SHP77 treated with DMSO at 0.1 percent for 48 hours (cell line): Measurements from ENCODE around the gene PYCARD.
"Not testable (repeated sequence)": the region's sequence is repeated elsewhere in the genome, so short reads cannot be mapped to it uniquely, and the experiment has no call there.

Experiments used
- DNase-seq: peaks from one replicate; lab custom pipeline; 2025; lab: John Stamatoyannopoulos, UW

PYCARD gene

DNA sequence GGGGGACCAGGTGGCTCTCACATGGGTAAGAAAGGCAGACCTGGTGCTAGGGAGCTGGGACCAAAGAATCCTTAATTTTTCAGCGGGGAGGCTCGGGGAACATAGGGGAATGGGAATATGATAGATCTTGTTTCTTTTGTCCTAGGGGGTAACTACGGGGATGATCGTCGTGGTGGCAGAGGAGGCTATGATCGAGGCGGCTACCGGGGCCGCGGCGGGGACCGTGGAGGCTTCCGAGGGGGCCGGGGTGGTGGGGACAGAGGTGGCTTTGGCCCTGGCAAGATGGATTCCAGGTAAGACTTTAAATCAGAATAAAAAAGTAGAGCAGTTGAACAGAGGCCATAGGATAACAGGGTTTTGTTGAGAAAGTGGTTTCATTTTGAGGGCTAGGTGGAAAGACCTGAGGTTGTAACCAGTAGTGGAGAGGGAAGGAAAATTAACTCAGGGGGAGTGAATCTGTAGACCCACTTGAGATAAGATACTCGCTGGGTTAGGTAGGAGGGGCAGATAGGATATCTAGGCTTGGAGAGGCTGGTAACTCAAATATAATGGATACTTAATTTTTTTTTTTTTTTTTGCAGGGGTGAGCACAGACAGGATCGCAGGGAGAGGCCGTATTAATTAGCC, 11.6 kb downstream of the PYCARD start:
- no peak for DNase-seq

- no peak for DNase-seq
Observed at GRCh38 chr16:31190061-31190460, 12.5 kb downstream of the PYCARD start.

DNA sequence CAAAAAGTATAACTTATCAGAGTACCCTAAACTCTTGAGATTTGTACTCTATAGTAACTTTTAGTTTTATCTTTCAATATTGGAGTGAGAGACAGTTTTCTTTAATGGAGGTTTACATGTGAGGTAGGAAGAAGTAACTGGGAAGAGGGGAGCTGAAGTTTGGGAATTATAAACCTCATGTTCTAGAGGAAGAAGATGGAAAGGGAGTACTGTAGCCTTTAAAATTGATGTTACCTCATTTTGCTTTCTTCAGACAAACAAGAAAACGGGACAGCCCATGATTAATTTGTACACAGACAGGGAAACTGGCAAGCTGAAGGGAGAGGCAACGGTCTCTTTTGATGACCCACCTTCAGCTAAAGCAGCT, 13.2 kb downstream of the PYCARD start:
- DNase-seq: no peak

GRCh38 chr16:31188450-31189411, 13.8 kb downstream of the PYCARD start:
- no peak for DNase-seq

DNA sequence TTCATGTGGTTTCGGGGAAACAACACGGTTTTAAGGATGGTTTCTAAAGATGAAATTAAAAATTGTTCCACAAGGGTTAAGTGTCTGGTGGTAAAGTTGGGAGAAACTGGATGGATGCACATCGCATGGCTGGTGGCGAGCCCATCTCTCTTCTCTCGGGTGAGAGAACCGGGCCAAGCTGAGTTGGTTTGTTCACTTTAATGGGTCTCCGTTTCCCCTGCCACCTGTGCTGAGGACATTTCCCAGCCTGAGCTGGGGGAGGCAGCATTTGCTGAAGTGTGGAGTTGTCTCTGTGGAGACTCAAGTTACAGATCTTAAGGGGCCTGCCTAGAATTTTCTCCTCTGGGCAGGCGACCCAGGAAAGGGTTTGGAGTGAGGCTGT, 14.8 kb downstream of the PYCARD start:
- DNase-seq: no peak

- no peak for DNase-seq
Observed at GRCh38 chr16:31186930-31187807, 15.4 kb downstream of the PYCARD start.

GRCh38 chr16:31186176-31186575, 16.4 kb downstream of the PYCARD start:
- DNase-seq: no peak

DNA sequence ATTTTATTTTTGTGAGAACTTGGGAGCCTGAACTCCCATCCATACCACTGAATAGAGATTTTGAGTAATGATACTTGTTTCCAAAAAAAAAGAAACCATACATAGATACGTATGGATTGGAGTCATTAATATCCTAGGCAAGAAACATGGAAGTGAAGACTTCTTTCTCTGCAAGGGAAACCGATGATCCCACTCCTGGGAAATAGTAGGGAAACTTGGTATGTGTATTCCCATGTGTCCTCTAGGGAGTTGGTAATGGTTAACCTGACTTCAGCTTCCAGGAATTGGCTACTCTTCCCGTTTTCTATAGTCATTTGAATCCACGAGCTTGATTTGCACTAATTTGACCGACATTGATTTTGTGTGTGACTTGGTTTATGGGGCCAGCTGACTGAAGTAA, 17.2 kb downstream of the PYCARD start:
- DNase-seq: no peak

DNA sequence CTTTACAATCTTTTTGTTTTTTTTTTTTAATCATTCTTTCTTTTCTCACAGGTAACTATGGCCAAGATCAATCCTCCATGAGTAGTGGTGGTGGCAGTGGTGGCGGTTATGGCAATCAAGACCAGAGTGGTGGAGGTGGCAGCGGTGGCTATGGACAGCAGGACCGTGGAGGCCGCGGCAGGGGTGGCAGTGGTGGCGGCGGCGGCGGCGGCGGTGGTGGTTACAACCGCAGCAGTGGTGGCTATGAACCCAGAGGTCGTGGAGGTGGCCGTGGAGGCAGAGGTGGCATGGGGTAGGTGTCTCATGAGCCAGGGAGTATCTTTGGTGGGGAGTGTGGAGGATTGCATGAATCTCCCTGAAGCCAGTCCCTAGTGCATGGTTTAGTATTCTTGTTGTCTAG, 17.7 kb downstream of the PYCARD start:
- no peak for DNase-seq

DNA sequence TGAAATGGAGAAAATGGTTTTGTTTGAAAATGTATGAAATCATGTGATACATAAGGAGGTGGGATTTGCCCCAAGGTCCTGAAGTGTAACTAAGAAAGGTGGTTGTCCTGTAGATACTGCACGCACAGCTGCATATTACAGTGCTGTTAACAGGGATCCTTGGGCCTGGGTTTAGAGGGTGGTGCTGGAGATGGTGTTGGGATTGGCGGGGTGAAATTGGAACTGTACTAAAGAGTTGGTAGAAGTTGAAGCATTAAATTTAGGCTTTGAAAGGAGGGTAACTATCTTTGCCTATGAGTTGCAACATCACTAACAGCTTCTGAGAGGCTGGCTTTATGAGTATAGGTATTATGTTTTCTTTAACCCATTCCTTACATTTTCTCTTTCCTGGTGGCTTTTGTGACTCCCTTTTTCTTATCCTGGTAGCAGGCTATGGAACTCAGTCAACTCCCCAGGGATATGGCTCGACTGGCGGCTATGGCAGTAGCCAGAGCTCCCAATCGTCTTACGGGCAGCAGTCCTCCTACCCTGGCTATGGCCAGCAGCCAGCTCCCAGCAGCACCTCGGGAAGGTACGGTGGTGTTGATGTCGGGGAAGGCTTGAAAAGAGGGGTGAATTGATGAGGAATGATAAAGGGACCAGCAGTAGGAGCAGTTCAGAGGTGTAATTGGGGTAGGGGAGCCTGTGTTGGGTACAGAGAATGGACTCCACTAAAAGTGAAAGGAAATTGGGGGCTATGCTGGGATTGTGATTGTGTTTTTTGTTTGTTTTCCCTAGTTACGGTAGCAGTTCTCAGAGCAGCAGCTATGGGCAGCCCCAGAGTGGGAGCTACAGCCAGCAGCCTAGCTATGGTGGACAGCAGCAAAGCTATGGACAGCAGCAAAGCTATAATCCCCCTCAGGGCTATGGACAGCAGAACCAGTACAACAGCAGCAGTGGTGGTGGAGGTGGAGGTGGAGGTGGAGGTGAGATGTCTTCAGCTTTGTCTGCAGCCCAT, 18.8 kb downstream of the PYCARD start:
- no peak for DNase-seq

- DNase-seq: no peak
Observed at GRCh38 chr16:31182391-31182790, 20.2 kb downstream of the PYCARD start.

GRCh38 chr16:31181102-31181830, 21.3 kb downstream of the PYCARD start:
- DNase-seq: no peak

DNA sequence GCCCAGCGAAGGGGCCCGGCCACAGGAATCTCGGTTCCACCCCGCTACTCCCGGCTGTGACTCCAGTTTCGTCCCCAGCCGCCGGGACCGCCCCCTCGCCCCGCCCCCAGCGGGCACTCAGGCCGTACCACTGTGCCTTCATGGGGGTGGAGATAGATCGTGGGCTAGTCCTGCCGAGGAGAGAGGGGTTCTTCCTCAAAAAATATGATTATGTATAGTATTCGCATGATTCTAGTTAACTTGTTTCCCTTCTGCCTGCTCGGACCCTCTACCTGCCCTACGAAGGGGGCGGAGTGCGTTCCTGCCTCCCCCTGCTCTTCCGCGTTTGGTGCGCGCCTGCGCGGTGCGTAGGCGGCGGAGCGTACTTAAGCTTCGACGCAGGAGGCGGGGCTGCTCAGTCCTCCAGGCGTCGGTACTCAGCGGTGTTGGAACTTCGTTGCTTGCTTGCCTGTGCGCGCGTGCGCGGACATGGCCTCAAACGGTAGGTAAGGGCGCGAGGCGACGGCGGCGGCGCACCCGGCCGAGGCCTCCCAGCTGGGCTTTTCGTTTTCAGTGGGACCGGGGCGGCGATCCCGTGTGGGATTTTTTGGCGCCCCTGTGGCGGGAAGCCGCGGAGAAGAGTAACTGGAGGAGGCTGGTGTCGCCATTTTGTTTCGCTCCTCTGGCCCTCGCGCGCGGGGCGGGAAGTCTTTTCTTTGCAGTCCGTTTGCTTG, 22.7 kb downstream of the PYCARD start, which contains the start of gene FUS:
Gene FUS, plus strand, starts transcription at position 393 of the 713 bp plus-strand sequence. Its CDS starts 76 bp downstream, at position 469.
- DNase-seq: peak; percentile 74

DNA sequence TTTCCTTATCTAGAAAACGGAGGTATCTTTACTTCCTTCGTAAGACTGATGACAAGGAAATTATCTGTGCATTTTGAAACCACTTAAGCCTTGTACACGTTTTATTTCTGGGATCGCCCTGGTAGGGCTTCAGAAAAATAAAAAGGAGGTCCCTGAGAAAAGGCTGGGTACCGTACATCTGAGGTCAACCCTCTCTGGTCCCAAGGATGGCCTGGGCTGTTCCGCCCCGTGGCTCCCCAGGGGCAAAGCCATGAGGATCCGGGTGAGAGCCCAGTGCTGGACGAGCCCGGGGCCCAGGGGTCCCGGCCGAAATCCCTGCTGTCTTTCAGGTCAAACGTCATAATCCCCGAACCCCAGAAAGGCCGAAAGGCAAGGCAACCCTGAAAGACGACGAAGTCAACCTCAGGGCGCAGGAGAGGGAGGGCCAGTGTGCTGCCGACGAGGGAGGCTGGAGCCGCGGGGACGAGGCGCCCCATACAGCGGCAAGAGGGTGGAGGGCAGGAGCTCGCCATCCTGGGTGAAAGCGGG, 23.3 kb downstream of the PYCARD start:
- no peak for DNase-seq

- DNase-seq: no peak
Observed at GRCh38 chr16:31177136-31177535, 25.4 kb downstream of the PYCARD start.

GRCh38 chr16:31170048-31170447, 32.5 kb downstream of the PYCARD start:
- DNase-seq: not testable (repeated sequence)

GRCh38 chr16:31168848-31169247, 33.7 kb downstream of the PYCARD start:
- no peak for DNase-seq

- no peak for DNase-seq
Observed at GRCh38 chr16:31167315-31167714, 35.2 kb downstream of the PYCARD start.

DNA sequence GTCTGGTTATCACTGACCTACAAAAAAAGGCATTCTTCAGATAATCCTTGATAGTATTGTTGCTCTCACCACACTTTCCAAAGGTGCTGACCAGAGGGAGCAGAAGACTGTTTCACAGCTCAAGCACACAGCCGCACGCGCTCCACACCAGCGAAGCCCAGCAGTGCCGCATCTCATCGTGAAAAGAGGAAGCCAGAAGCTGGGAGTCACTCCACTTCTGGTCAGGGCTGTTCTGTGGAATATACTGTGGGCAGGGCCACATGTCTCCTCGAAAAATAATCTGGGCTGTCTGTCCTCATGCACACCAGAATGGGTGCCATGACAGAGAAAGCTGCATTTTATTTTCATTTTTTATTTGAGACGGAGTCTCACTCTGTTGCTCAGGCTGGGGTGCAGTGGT, 45.4 kb downstream of the PYCARD start:
- no peak for DNase-seq
